Neuronal stem cell (in vitro differentiated cells): Measurements from ENCODE around the gene MAVS.
"Not testable (repeated sequence)": the region's sequence is repeated elsewhere in the genome, so short reads cannot be mapped to it uniquely, and the experiment has no call there.

ENCODE experiments used
- DNase-seq: peaks from one replicate; pipeline ENCODE4 v3.0.0-alpha.2; 2013; ENCODE audit warnings: low spot score
- H2AFZ ChIP-seq: one replicate; pipeline ENCODE4 v1.6.1; 2013; ENCODE audit warnings: mild to moderate bottlenecking, low read length, inconsistent platforms
- H2AK5ac ChIP-seq: 2 replicates; pipeline ENCODE4 v1.6.1; 2013; ENCODE audit warnings: low read depth, mild to moderate bottlenecking, inconsistent platforms, low read length, moderate library complexity, mixed read lengths
- H2BK120ac ChIP-seq: 2 replicates; pipeline ENCODE4 v1.6.1; 2013; ENCODE audit warnings: low read depth, mild to moderate bottlenecking, inconsistent platforms, low read length, moderate library complexity, mixed read lengths
- H2BK12ac ChIP-seq: one replicate; pipeline ENCODE4 v1.6.1; 2013; ENCODE audit warnings: low read length, inconsistent platforms
- H2BK15ac ChIP-seq: 2 replicates; pipeline ENCODE4 v1.6.1; 2013; ENCODE audit warnings: mild to moderate bottlenecking, low read length, inconsistent platforms, mixed read lengths
- H2BK5ac ChIP-seq: one replicate; pipeline ENCODE4 v1.6.1; 2013; ENCODE audit warnings: inconsistent platforms, mild to moderate bottlenecking, low read length, moderate library complexity
- H3K14ac ChIP-seq: one replicate; pipeline ENCODE4 v1.6.1; 2013; ENCODE audit warnings: low read length, inconsistent platforms
- H3K18ac ChIP-seq: 2 replicates; pipeline ENCODE4 v1.6.1; 2013; ENCODE audit warnings: low read length, inconsistent platforms
- H3K23ac ChIP-seq: 2 replicates; pipeline ENCODE4 v1.6.1; 2013; ENCODE audit warnings: low read depth, mild to moderate bottlenecking, mixed read lengths, low read length, inconsistent platforms; ENCODE audit not compliant: poor library complexity
- H3K27ac ChIP-seq: replicated peaks from 3 replicates; pipeline ENCODE4 v1.5.1; 2013; ENCODE audit warnings: low read length, inconsistent platforms
- H3K27me3 ChIP-seq, 3 experiments: 2 replicates each; pipeline ENCODE4 v1.6.1; 2013; ENCODE audit warnings: low read length in 3 of 3, mild to moderate bottlenecking in 2 of 3, inconsistent platforms in 1 of 3, low read depth in 1 of 3, mixed read lengths in 1 of 3, moderate library complexity in 1 of 3; ENCODE audit not compliant: control insufficient read depth in 3 of 3, insufficient read depth in 3 of 3
- H3K36me3 ChIP-seq, 2 donors: replicated peaks in 1 of 2; 2 replicates each; pipeline ENCODE4 v1.6.1; 2013; ENCODE audit warnings: low read length in 2 of 2; ENCODE audit not compliant: control insufficient read depth in 2 of 2, insufficient read depth in 2 of 2
- H3K4ac ChIP-seq: 2 replicates; pipeline ENCODE4 v1.6.1; 2013; ENCODE audit warnings: inconsistent platforms, mild to moderate bottlenecking, low read length, moderate library complexity
- H3K4me1 ChIP-seq, 2 donors: 1 replicate in 1 of 2; 2 replicates in 1 of 2; pipeline ENCODE4 v1.6.1; 2013; ENCODE audit warnings: low read length in 2 of 2, low read depth in 1 of 2; ENCODE audit not compliant: control insufficient read depth in 2 of 2, insufficient read depth in 1 of 2
- H3K4me2 ChIP-seq: one replicate; pipeline ENCODE4 v1.6.1; 2013; ENCODE audit warnings: mild to moderate bottlenecking, low read length, inconsistent platforms; ENCODE audit not compliant: insufficient read depth, poor library complexity, severe bottlenecking
- H3K4me3 ChIP-seq, 2 donors: 2 replicates each; pipeline ENCODE4 v1.5.1; 2013; ENCODE audit warnings: low read length in 2 of 2, mild to moderate bottlenecking in 2 of 2, inconsistent platforms in 1 of 2, moderate library complexity in 1 of 2
- H3K79me1 ChIP-seq: one replicate; pipeline ENCODE4 v1.6.1; 2013; ENCODE audit warnings: low read depth, mild to moderate bottlenecking, inconsistent platforms, low read length, moderate library complexity
- H3K9ac ChIP-seq: one replicate; pipeline ENCODE4 v1.6.1; 2013; ENCODE audit warnings: mild to moderate bottlenecking, low read depth, low read length, inconsistent platforms; ENCODE audit not compliant: poor library complexity
- H3K9me3 ChIP-seq, 2 donors: replicated peaks in 1 of 2; 2 replicates each; pipeline versions ENCODE3 to v1.6.1; 2013; ENCODE audit warnings: low read length in 2 of 2, mild to moderate bottlenecking in 2 of 2, inconsistent platforms in 1 of 2, low read depth in 1 of 2, mixed read lengths in 1 of 2, moderate library complexity in 1 of 2; ENCODE audit not compliant: control insufficient read depth in 2 of 2, insufficient read depth in 1 of 2
- H4K8ac ChIP-seq: one replicate; pipeline ENCODE4 v1.6.1; 2013; ENCODE audit warnings: low read depth, mild to moderate bottlenecking, inconsistent platforms, low read length, moderate library complexity
- H4K91ac ChIP-seq: one replicate; pipeline ENCODE4 v1.6.1; 2013; ENCODE audit warnings: low read length, low read depth, mild to moderate bottlenecking, inconsistent platforms; ENCODE audit not compliant: poor library complexity
- WGBS, 2 donors: extraction: QIAGEN DNeasy Blood & Tissue Kit; methylation state at CpG; one replicate each; pipeline ENCODE4 v1.1.7; 2013; ENCODE audit warnings: missing lambda C conversion rate in 2 of 2, mixed read lengths in 1 of 2; ENCODE audit not compliant: insufficient read length in 2 of 2, insufficient replicate concordance in 1 of 2; ENCODE audit errors: extremely low coverage in 2 of 2; 5-methylcytosine and 5-hydroxymethylcytosine counted together

The MAVS gene

GRCh38 chr20:3836132-3836531, 10.5 kb upstream of the MAVS start:
- no peak overlapping the region for H3K14ac ChIP-seq
- no peak overlapping the region for H2BK15ac ChIP-seq
- no peak overlapping the region for H2BK5ac ChIP-seq
- H3K27ac ChIP-seq, result no peak overlapping the region
- H3K4me3 ChIP-seq, result no peak overlapping the region
- H2AFZ ChIP-seq, result no peak overlapping the region
- H3K79me1 ChIP-seq, result no peaks in the 10 kb centered on the region
- H3K9ac ChIP-seq, result no peak overlapping the region
- no peaks in the 10 kb centered on the region for H3K27me3 ChIP-seq
- H3K4ac ChIP-seq, result no peak overlapping the region
- H3K23ac ChIP-seq, result no peak overlapping the region
- no CpG with 5 or more reads among the region's 4 CpGs for WGBS, 2 donors
- H3K4me1 ChIP-seq, result no peaks in the 10 kb centered on the region
- DNase-seq, result no peak
- no peaks in the 10 kb centered on the region for H3K36me3 ChIP-seq
- peaks cover 0 to 3% of the 10 kb centered on the region in 2 donors for H3K9me3 ChIP-seq
- H3K4me2 ChIP-seq, result no peak overlapping the region
- no peak overlapping the region for H2BK12ac ChIP-seq
- H3K18ac ChIP-seq, result no peak overlapping the region
- no peak overlapping the region for H4K91ac ChIP-seq
- no peak overlapping the region for H4K8ac ChIP-seq
- H2AK5ac ChIP-seq, result no peak overlapping the region
- H2BK120ac ChIP-seq, result no peak overlapping the region

- peaks cover 0 to 3% of the 10 kb centered on the region in 2 donors for H3K9me3 ChIP-seq
- no peak overlapping the region for H3K27ac ChIP-seq
- H2BK120ac ChIP-seq, result no peak overlapping the region
- H4K8ac ChIP-seq, result no peak overlapping the region
- no peak overlapping the region for H3K4ac ChIP-seq
- H3K23ac ChIP-seq, result no peak overlapping the region
- no peak for DNase-seq
- H2AFZ ChIP-seq, result no peak overlapping the region
- no peak overlapping the region for H3K9ac ChIP-seq
- WGBS, 2 donors, result no CpG with 5 or more reads among the region's 3 CpGs
- no peak overlapping the region for H2AK5ac ChIP-seq
- no peak overlapping the region for H3K4me3 ChIP-seq
- no peaks in the 10 kb centered on the region for H3K27me3 ChIP-seq
- H2BK5ac ChIP-seq, result no peak overlapping the region
- H3K36me3 ChIP-seq, result no peaks in the 10 kb centered on the region
- H4K91ac ChIP-seq, result no peak overlapping the region
- H3K18ac ChIP-seq, result no peak overlapping the region
- no peak overlapping the region for H2BK15ac ChIP-seq
- H2BK12ac ChIP-seq, result no peak overlapping the region
- H3K14ac ChIP-seq, result no peak overlapping the region
- H3K4me2 ChIP-seq, result no peak overlapping the region
- no peaks in the 10 kb centered on the region for H3K79me1 ChIP-seq
- H3K4me1 ChIP-seq, result no peaks in the 10 kb centered on the region
Measured at GRCh38 chr20:3839328-3839727, 7.3 kb upstream of the MAVS start.

- H4K91ac ChIP-seq, H2BK12ac ChIP-seq, H3K18ac ChIP-seq, H4K8ac ChIP-seq, H3K4me2 ChIP-seq, H3K4ac ChIP-seq, DNase-seq, H3K9ac ChIP-seq, H3K79me1 ChIP-seq, H2AK5ac ChIP-seq, H2BK120ac ChIP-seq, H3K14ac ChIP-seq, H3K9me3 ChIP-seq, H3K27me3 ChIP-seq, H3K4me3 ChIP-seq, H3K36me3 ChIP-seq, H2BK15ac ChIP-seq, H3K4me1 ChIP-seq, H2AFZ ChIP-seq, H2BK5ac ChIP-seq, H3K27ac ChIP-seq, H3K23ac ChIP-seq: not testable (repeated sequence)
- no CpG with 5 or more reads among the region's 7 CpGs for WGBS, 2 donors
Measured at GRCh38 chr20:3840201-3840600, 6.4 kb upstream of the MAVS start.

- H2AK5ac ChIP-seq, result no peak overlapping the region
- H3K9me3 ChIP-seq, result no peaks in the 10 kb centered on the region
- no peak overlapping the region for H2AFZ ChIP-seq
- H4K91ac ChIP-seq, result no peak overlapping the region
- no CpG with 5 or more reads among the region's 7 CpGs for WGBS, 2 donors
- no peak overlapping the region for H2BK120ac ChIP-seq
- no peak overlapping the region for H2BK12ac ChIP-seq
- H3K18ac ChIP-seq, result no peak overlapping the region
- no peak overlapping the region for H2BK5ac ChIP-seq
- no peak overlapping the region for H4K8ac ChIP-seq
- no peak overlapping the region for H3K4me3 ChIP-seq
- H3K79me1 ChIP-seq, result peaks cover 8% of the 10 kb centered on the region
- no peak overlapping the region for H3K14ac ChIP-seq
- no peak for DNase-seq
- H3K27ac ChIP-seq, result no peak overlapping the region
- H3K27me3 ChIP-seq, result no peaks in the 10 kb centered on the region
- no peak overlapping the region for H2BK15ac ChIP-seq
- no peak overlapping the region for H3K23ac ChIP-seq
- H3K9ac ChIP-seq, result no peak overlapping the region
- no peak overlapping the region for H3K4ac ChIP-seq
- H3K4me2 ChIP-seq, result no peak overlapping the region
- peaks cover 2 to 4% of the 10 kb centered on the region in 2 donors for H3K4me1 ChIP-seq
- H3K36me3 ChIP-seq, result no peaks in the 10 kb centered on the region
Measured at GRCh38 chr20:3842348-3842930, 4.2 kb upstream of the MAVS start.
